ENCODE data around the gene ZNF646.

ZNF646 gene

DNA sequence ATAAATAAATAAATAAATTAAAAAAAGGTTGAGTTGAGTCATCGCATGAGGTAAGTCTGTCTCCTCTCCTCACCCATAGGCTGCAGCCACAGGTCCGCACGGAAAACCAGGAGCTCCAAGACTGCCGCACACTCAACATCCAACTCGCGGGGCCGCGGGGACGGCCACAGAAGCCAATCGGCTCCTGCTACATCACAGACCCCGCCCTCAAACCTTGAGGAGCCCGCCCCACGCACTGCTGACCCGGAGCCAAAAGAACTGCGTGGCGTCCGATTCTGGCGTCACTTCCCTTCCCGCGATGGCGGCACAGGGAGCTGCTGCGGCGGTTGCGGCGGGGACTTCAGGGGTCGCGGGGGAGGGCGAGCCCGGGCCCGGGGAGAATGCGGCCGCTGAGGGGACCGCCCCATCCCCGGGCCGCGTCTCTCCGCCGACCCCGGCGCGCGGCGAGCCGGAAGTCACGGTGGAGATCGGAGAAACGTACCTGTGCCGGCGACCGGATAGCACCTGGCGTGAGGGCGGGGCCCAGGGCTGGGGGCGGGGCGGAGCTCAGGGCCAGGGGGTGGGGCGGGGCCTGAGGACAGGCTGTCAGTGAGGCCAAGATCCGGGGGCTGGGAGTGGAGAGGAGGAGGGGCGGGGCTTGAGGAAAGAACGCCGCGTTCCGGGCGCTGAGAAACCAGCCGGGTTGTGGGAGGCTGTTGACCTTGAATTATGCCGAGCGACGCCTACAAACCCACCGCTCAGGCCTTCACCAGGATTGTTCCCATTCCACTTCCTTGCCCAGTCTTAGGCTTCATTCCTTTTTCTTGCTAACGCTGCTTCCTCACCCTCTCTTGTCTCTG, 43.4 kb downstream of the ZNF646 start, which contains the start of gene KAT8:
KAT8 (plus strand) TSS at position 281 of the 839 bp plus-strand sequence; CDS start at position 299, 18 bp downstream.
- H3K9ac ChIP-seq = peak within 1 kb of the TSS; percentile 81
- H3K36me3 ChIP-seq = peaks cover 48% of the 10 kb centered on the region
- peak within 1 kb of the TSS; percentile 75 for H3K4me3 ChIP-seq
- peak within 1 kb of the TSS; percentile 99 for H3K4me2 ChIP-seq
- H4K20me1 ChIP-seq = peaks cover 20% of the 10 kb centered on the region
- no peak for TF ChIP-seq Cebpa-rat (IDR thresholded peaks at IDR 0.05)
- H3K9me3 ChIP-seq = no peaks in the 10 kb centered on the region
- peak within 1 kb of the TSS; percentile 88 for H3K27ac ChIP-seq
- no peaks in the 10 kb centered on the region for H3K27me3 ChIP-seq
- H3K4me1 ChIP-seq = peaks cover 43% of the 10 kb centered on the region

DNA sequence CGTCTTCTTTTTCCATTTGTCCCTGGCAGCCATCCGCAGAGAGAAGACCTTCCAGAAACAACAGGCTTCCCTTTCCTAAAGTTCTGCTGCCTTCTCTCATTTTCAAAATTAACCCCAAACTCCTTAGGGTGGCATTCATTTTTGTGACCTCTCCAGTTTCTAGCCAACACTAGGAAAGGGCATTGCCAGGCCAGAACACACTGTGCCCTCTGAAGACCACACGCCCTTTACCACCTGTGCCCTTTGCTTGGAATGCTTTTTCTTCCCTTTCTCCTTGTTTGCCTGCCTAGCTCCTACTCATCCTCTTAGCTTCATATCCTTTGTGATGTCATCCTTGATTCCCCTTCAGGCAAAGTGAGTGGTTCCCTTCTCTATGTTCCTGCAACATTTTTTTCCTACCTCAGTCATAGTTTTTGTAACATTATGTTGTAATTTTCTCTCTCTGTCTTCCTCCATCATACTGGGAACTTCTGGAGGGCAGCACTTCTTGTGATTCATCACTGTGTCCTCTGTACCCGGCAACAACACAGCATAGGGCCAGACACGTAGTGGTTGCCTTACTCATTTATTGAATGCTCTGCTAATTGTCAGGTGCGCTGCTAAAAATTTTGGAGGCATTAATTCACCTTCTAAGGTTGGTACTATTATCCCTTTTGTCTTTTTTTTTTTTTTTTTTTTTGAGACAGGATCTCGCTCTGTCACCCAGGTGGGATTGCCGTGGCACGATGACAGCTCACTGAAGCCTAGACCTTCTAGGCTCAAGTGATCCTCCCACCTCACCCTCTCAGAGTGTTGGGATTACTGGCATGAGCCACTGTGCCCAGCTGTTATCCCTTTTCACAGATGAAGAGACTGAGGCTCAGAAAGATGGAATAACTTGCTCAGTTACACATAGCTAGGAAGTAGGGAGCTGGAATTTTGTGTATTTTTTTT, 44.3 kb downstream of the ZNF646 start:
- peaks cover 50% of the 10 kb centered on the region for H3K36me3 ChIP-seq
- H3K27ac ChIP-seq = peak overlapping the region; percentile 67

DNA sequence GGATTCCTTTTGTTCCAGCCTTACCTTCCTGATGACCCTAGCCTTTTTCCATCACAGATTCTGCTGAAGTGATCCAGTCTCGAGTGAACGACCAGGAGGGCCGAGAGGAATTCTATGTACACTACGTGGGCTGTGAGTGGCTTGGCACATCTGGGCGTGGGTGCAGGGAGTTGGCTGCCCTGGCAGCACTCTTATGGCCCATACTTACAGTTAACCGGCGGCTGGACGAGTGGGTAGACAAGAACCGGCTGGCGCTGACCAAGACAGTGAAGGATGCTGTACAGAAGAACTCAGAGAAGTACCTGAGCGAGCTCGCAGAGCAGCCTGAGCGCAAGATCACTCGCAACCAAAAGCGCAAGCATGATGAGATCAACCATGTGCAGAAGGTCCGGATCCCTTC, 45.9 kb downstream of the ZNF646 start:
- Histone ChIP-seq H3K9ac (no peak overlapping the region), H3K4me3 (no peak overlapping the region), H3K27ac (no peak overlapping the region), H3K4me2 (no peak overlapping the region), H3K9me3 (no peaks in the 10 kb centered on the region), H3K36me3 (peaks cover 66% of the 10 kb centered on the region), H3K4me1 (peaks cover 21% of the 10 kb centered on the region), H3K27me3 (no peaks in the 10 kb centered on the region), H4K20me1 (peaks cover 20% of the 10 kb centered on the region)
- TF ChIP-seq Cebpa-rat (IDR thresholded peaks at IDR 0.05) = no peak

More for the DNA sequence above, 44.3 kb downstream of the ZNF646 start:
- H3K4me1 ChIP-seq = peaks cover 34% of the 10 kb centered on the region
- no peaks in the 10 kb centered on the region for H3K9me3 ChIP-seq
- H3K9ac ChIP-seq = peak overlapping the region; percentile 81
- peak overlapping the region; percentile 99 for H3K4me2 ChIP-seq
- H3K27me3 ChIP-seq = no peaks in the 10 kb centered on the region
- H3K4me3 ChIP-seq = peak overlapping the region; percentile 75
- peaks cover 20% of the 10 kb centered on the region for H4K20me1 ChIP-seq
- TF ChIP-seq Cebpa-rat (IDR thresholded peaks at IDR 0.05) = no peak

DNA sequence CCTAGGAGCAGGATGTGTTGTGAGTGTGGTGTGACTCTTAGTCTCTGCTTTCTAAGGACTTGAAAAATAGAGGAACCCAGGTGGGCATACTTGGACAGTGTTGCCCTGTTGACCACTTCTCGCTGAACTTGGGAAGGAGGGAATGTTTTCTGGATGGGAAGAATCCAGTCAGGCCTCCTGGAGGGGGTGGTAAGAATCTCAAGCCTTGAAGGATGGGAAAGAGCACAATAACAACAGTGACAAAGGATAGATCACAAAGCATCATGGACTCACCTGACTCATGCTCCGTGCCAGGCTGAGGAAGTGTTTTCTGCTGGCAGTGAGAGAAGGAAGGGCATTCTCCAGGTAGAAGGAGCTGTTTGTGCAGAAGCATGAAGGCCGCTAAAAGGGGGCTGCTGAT, 51.6 kb downstream of the ZNF646 start:
- peaks cover 85% of the 10 kb centered on the region for H3K36me3 ChIP-seq
- TF ChIP-seq Cebpa-rat (IDR thresholded peaks at IDR 0.05) = no peak
- no peaks in the 10 kb centered on the region for H4K20me1 ChIP-seq
- no peaks in the 10 kb centered on the region for H3K27me3 ChIP-seq
- H3K4me3 ChIP-seq = no peak overlapping the region
- H3K4me1 ChIP-seq = peaks cover 37% of the 10 kb centered on the region
- H3K4me2 ChIP-seq = no peak overlapping the region
- peak overlapping the region; percentile 10; the same call in 1 of the 2 replicates for H3K27ac ChIP-seq
- no peaks in the 10 kb centered on the region for H3K9me3 ChIP-seq
- peak overlapping the region; percentile 13; the same call in 1 of the 2 replicates for H3K9ac ChIP-seq

- no peaks in the 10 kb centered on the region for H4K20me1 ChIP-seq
- peaks cover 85% of the 10 kb centered on the region for H3K36me3 ChIP-seq
- peak overlapping the region; percentile 64 for H3K4me2 ChIP-seq
- peak overlapping the region; percentile 71 for H3K9ac ChIP-seq
- no peak for TF ChIP-seq Cebpa-rat (IDR thresholded peaks at IDR 0.05)
- no peaks in the 10 kb centered on the region for H3K27me3 ChIP-seq
- no peaks in the 10 kb centered on the region for H3K9me3 ChIP-seq
- peak overlapping the region; percentile 94 for H3K27ac ChIP-seq
- no peak overlapping the region for H3K4me3 ChIP-seq
- H3K4me1 ChIP-seq = peaks cover 37% of the 10 kb centered on the region
Measured at GRCh38 chr16:31127182-31127581, 53.0 kb downstream of the ZNF646 start.

- no peaks in the 10 kb centered on the region for H3K27me3 ChIP-seq
- no peaks in the 10 kb centered on the region for H4K20me1 ChIP-seq
- peak overlapping the region; percentile 71 for H3K9ac ChIP-seq
- peaks cover 80% of the 10 kb centered on the region for H3K36me3 ChIP-seq
- H3K27ac ChIP-seq = peak overlapping the region; percentile 94
- no peak for TF ChIP-seq Cebpa-rat (IDR thresholded peaks at IDR 0.05)
- H3K4me3 ChIP-seq = no peak overlapping the region
- peaks cover 45% of the 10 kb centered on the region for H3K4me1 ChIP-seq
- H3K4me2 ChIP-seq = peak overlapping the region; percentile 64
- H3K9me3 ChIP-seq = no peaks in the 10 kb centered on the region
Measured at GRCh38 chr16:31128711-31129567, 54.7 kb downstream of the ZNF646 start.

- Histone ChIP-seq H3K9me3 (no peaks in the 10 kb centered on the region), H3K27me3 (no peaks in the 10 kb centered on the region), H3K9ac (peak overlapping the region; percentile 71), H3K36me3 (peaks cover 72% of the 10 kb centered on the region), H3K4me2 (peak overlapping the region; percentile 64), H4K20me1 (no peaks in the 10 kb centered on the region), H3K4me3 (no peak overlapping the region), H3K27ac (peak overlapping the region; percentile 94), H3K4me1 (peaks cover 53% of the 10 kb centered on the region)
- no peak for TF ChIP-seq Cebpa-rat (IDR thresholded peaks at IDR 0.05)
Measured at GRCh38 chr16:31129568-31130335, 55.5 kb downstream of the ZNF646 start.

DNA sequence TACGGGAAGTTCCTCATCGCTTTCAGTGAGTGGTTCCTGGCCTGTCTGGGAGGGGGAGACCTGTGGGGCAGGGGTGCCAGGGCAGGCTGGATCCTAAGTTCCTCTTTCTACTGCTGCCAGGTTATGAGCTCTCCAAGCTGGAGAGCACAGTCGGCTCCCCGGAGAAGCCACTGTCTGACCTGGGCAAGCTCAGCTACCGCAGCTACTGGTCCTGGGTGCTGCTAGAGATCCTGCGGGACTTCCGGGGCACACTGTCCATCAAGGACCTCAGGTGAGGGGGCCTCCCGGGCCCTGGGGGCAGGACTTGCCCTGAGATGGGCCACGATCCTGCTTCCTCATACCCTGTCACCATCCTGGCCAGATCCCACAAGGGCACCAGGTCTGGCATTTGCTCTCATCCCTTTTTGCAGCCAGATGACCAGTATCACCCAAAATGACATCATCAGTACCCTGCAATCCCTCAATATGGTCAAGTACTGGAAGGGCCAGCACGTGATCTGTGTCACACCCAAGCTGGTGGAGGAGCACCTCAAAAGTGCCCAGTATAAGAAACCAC, 56.2 kb downstream of the ZNF646 start:
- H3K27ac ChIP-seq = no peak overlapping the region
- H3K36me3 ChIP-seq = peaks cover 65% of the 10 kb centered on the region
- no peaks in the 10 kb centered on the region for H3K27me3 ChIP-seq
- H3K4me3 ChIP-seq = no peak overlapping the region
- H3K9ac ChIP-seq = no peak overlapping the region; the same call in 1 of the 2 replicates
- H4K20me1 ChIP-seq = no peaks in the 10 kb centered on the region
- H3K9me3 ChIP-seq = no peaks in the 10 kb centered on the region
- no peak for TF ChIP-seq Cebpa-rat (IDR thresholded peaks at IDR 0.05)
- 0 out of 2 replicates have a peak overlapping the region, but pooled peaks have one; percentile 64 for H3K4me2 ChIP-seq
- peaks cover 60% of the 10 kb centered on the region for H3K4me1 ChIP-seq
